HG02938 (cell line): ENCODE measurements around the gene AQP3.
"Not testable (repeated sequence)": the region's sequence is repeated elsewhere in the genome, so short reads cannot be mapped to it uniquely, and the experiment has no call there.

Experiments used
- ATAC-seq: cut with Tn5 transposase; IDR thresholded peaks from one replicate; pipeline ENCODE4 v1.9.1; 2021; ENCODE audit warnings: mild to moderate bottlenecking, moderate library complexity; ENCODE audit not compliant: unreplicated experiment

The AQP3 gene

DNA sequence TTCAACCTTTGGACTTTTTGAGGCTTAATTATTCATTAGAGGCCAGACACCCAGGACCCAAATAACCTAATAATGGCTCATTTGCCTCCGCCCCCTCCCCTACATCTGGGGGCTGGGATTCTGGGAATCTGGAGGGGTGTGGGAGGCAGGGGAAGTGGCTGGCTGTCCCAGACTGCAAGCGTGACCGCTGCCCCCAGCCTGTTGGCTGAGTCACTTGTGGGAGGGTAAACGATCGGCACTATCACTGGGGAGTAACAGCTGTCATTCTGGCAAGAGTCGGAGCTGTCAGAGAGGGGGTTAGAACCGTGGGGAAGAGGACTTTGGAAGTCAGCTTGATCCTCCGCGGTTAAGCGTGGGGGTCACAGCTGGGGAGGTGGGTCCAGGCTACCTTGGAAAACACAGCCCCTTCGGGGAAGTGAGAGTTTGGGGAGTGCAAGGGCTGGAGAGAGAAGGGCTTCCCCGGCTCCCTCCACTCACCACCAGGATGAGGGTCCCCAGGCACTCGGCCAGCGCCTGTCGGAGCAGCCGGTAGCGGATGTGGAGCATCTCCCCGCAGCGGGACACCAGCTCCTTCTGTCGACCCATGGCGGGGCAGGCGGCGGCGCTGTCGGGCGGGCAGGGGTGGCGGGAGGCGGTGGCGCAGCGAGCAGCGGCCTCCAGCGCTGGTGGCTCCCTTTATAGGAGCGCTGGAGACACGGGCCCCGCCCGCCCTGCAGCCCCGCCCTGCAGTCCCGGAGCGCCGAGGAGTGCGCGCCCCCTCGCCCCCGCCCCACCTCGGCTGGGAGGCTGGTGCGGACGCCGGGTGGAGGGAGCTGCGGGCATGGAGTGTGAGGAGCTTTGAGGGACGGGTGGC, at the start of gene AQP3:
TSS of gene AQP3 (minus strand) at position 648 of the 853 bp plus-strand sequence. CDS start at position 585, 63 bp downstream.
- peak; percentile 26 for ATAC-seq

GRCh38 chr9:33493819-33494218, 46.4 kb upstream of the AQP3 start:
- ATAC-seq: not testable (repeated sequence)

GRCh38 chr9:33489066-33489465, 41.7 kb upstream of the AQP3 start:
- no peak for ATAC-seq

DNA sequence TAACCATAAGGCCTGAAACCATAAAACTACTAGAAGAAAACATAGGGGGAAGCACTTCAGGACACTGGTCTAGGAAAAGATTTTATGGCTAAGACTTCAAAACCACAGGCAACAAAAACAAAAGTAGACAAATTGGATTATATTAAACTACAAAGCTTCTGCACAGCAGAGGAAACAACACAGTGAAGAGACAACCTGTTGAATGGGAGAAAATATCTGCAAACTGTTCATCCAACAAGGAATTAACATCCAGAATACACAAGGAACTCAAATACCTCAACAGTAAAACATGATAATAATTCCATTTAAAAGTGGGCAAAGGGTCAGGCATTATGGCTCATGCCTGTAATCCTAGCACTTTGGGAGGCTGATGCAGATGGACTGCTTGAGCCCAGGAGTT, 37.9 kb upstream of the AQP3 start:
- not testable (repeated sequence) for ATAC-seq

- no peak for ATAC-seq
Observed at GRCh38 chr9:33480976-33481375, 33.6 kb upstream of the AQP3 start.

DNA sequence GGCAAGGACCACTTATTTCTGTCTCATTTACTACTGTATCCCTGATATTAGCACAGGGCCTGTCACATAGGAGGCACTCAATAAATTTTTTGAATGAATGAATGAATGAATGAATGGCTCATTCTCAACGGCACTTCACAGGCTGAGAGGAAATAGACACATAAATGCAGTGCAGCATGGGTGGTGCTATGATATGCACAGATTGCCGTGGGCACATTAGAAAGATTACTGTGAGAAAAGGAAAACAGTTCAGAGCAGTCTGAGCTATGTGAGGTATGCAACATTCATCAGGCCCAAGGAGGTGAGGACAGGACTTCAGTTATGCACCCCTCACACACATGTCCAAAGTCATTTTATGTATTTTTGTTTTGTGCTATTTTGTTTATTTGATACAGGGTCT, 32.7 kb upstream of the AQP3 start:
- no peak for ATAC-seq

DNA sequence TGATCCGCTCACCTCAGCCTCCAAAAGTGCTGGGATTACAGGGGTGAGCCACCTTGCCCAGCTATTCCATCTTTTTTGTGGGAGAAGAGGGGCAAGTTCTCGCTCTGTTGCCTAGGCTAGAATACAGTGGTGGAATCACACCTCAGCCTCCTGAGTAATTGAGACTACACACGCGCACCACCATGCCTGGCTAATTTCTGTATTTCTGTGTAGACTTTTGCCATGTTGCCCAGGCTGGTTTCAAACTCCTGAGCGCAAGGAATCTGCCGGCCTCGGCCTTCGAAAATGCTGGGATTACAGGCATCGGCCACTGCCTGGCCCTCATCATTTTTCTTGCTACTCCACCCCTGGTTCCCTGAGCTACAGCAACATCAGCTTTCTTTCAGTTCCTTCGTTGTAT, 29.1 kb upstream of the AQP3 start:
- ATAC-seq: no peak

GRCh38 chr9:33475357-33475756, 28.0 kb upstream of the AQP3 start:
- ATAC-seq: no peak

- peak; percentile 99 for ATAC-seq
Observed at GRCh38 chr9:33473643-33474352, 26.4 kb upstream of the AQP3 start, which contains the start of gene NOL6. NOL6 (minus strand) TSS chr9:33473924; CDS start chr9:33473842, 82 bp downstream.

GRCh38 chr9:33472881-33473615, 25.7 kb upstream of the AQP3 start:
- ATAC-seq: no peak

GRCh38 chr9:33472171-33472880, 24.9 kb upstream of the AQP3 start:
- ATAC-seq: no peak

GRCh38 chr9:33471361-33471760, 24.0 kb upstream of the AQP3 start:
- ATAC-seq: no peak

GRCh38 chr9:33469891-33470290, 22.5 kb upstream of the AQP3 start:
- ATAC-seq: no peak

- ATAC-seq: no peak
Observed at GRCh38 chr9:33468797-33469621, 21.6 kb upstream of the AQP3 start.

GRCh38 chr9:33468215-33468730, 20.9 kb upstream of the AQP3 start:
- no peak for ATAC-seq

GRCh38 chr9:33467526-33467925, 20.1 kb upstream of the AQP3 start:
- no peak for ATAC-seq

- no peak for ATAC-seq
Observed at GRCh38 chr9:33466565-33467495, 19.4 kb upstream of the AQP3 start.
